ENCODE results near the gene KIF21A.

DNA sequence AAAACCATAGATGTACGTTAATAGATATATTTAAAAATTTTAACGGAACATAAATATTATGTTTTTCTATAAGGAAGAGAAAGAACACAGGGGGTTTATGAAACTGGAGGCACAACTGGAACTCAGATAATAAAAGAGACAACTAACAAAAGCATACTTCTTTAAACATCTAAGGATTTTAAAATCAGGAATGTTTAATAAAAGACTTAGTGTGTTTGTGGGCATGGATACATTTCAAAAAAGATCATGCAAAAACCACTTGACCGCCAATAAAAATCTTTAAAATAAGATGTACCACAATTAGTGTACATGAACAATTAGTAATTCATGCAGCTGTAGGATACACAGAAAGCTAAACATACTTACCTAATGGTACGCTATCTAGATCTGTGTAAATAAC is 113.0 kb downstream of the KIF21A start:
- TF ChIP-seq CTCF (IDR thresholded peaks at IDR 0.05): no peak
- no peak for TF ChIP-seq POLR2AphosphoS5 (IDR thresholded peaks at IDR 0.05)
- TF ChIP-seq POLR2A (IDR thresholded peaks at IDR 0.05): no peak
